K562 (cell line): Measurements from ENCODE around the gene HSD11B1L. TPM values are rescaled to one million over a fixed set of nuclear protein-coding genes. Genes with fewer than 3 reads are reported as not detected.

Experiments
- AFF4 ChIP-seq: sonication (generic); formaldehyde crosslinking; IDR thresholded peaks from 2 replicates; pipeline ENCODE4 v1.8.0; 2023; ENCODE audit warnings: mild to moderate bottlenecking, missing genetic modification reagents
- C11orf30 ChIP-seq: fragments of 450-650 bp; IDR thresholded peaks from 2 replicates; pipeline ENCODE4 v1.6.1; 2016; ENCODE audit warnings: low read depth, mild to moderate bottlenecking
- CBFA2T2 ChIP-seq: fragments of 450-650 bp; conservative IDR thresholded peaks from 2 replicates; pipeline ENCODE4 v1.6.1; 2017; ENCODE audit warnings: mild to moderate bottlenecking
- ETS1 ChIP-seq: conservative IDR thresholded peaks from 2 replicates; pipeline ENCODE4 v1.6.1; 2011; ENCODE audit warnings: low read depth, mild to moderate bottlenecking, low read length; ENCODE audit not compliant: control insufficient read depth
- FOSL1 ChIP-seq: fragments of 200-800 bp; sonication (Bioruptor generic); conservative IDR thresholded peaks from 2 replicates; pipeline ENCODE4 v1.6.1; 2016; ENCODE audit warnings: missing genetic modification characterization, missing compliant biosample characterization
- HCFC1 ChIP-seq: IDR thresholded peaks from 2 replicates; pipeline ENCODE4 v1.6.1; 2012; ENCODE audit warnings: low read depth, low read length, improper control_type of control experiment
- KAT7 ChIP-seq: sonication (generic); formaldehyde crosslinking; IDR thresholded peaks from 2 replicates; pipeline ENCODE4 v1.8.0; 2022; ENCODE audit warnings: missing genetic modification reagents, mild to moderate bottlenecking, borderline replicate concordance
- PHB ChIP-seq: fragments of 250-450 bp; sonication (Bioruptor Pico); IDR thresholded peaks from 2 replicates; pipeline ENCODE4 v1.5.0; 2021
- RFX5 ChIP-seq: IDR thresholded peaks from 2 replicates; pipeline ENCODE4 v1.6.1; 2011; ENCODE audit warnings: low read depth, mild to moderate bottlenecking, improper control_type of control experiment, low read length
- TEAD4 ChIP-seq, 2 experiments: sonication (generic) in 1 of 2; formaldehyde crosslinking in 1 of 2; IDR thresholded peaks; 2 replicates each; pipeline versions ENCODE4 v1.6.1 to v1.8.0; 2012 to 2022; ENCODE audit warnings: borderline replicate concordance in 1 of 2, inconsistent platforms in 1 of 2, low read length in 1 of 2, mild to moderate bottlenecking in 1 of 2, missing genetic modification reagents in 1 of 2
- USF1 ChIP-seq: sonication (generic); formaldehyde crosslinking; IDR thresholded peaks from 2 replicates; pipeline ENCODE4 v1.9.0; 2022; ENCODE audit warnings: mild to moderate bottlenecking, missing genetic modification reagents
- ZBTB43 ChIP-seq: sonication (generic); formaldehyde crosslinking; IDR thresholded peaks from 2 replicates; pipeline ENCODE4 v1.8.0; 2023; ENCODE audit warnings: mild to moderate bottlenecking, missing genetic modification reagents
- ZBTB7A ChIP-seq: IDR thresholded peaks from 2 replicates; pipeline ENCODE4 v1.6.1; 2011; ENCODE audit warnings: low read depth, mild to moderate bottlenecking, low read length, moderate library complexity, borderline replicate concordance; ENCODE audit not compliant: control insufficient read depth
- ZC3H8 ChIP-seq: fragments of 450-650 bp; IDR thresholded peaks from 2 replicates; pipeline ENCODE4 v1.6.1; 2017
- ZNF518B ChIP-seq: fragments of 250-450 bp; sonication (Bioruptor Pico); IDR thresholded peaks from 2 replicates; pipeline ENCODE4 v1.5.0; 2021; ENCODE audit warnings: mild to moderate bottlenecking, moderate library complexity
- polyA plus RNA-seq, 8 experiments: library from polyadenylated mRNA; depleted of rRNA in 4 of 8; stranded (reverse) in 5 of 8; unstranded in 3 of 8; fragments of >200 nt; fragmentation: Nextera tagmentation in 2 of 8; fragmentation: Illumina TruSeq in 1 of 8; extraction: Ambion mirVana in 2 of 8; extraction: Trizol in 1 of 8; gene quantifications; 2 replicates each; pipeline versions ENCODE4 v1.2.1 to v1.2.3, GENCODE V29; 2011 to 2014; ENCODE audit warnings: inconsistent platforms in 1 of 8, missing spikeins in 1 of 8
- total RNA-seq, 7 experiments: library from RNA; depleted of rRNA in 6 of 7; stranded (reverse); fragments of >200 nt in 6 of 7; fragmentation: Illumina TruSeq in 2 of 7; extraction: Trizol in 2 of 7; gene quantifications; 2 replicates each; pipeline versions ENCODE4 v1.2.1 to v1.2.3, GENCODE V29; 2011 to 2021; ENCODE audit warnings: low replicate concordance in 1 of 7

The HSD11B1L gene
- total and polyA plus RNA-seq, 9 of the 15 experiments (the other 6 are each of a cell fraction or from before 2014, with no cell fraction given): 0.31 to 7.7 (median 2.3) TPM

- TF ChIP-seq TEAD4 (IDR thresholded peaks at IDR 0.05; ENCODE audit: low read length) (no peak), TEAD4 (CRISPR knock-in tag; IDR thresholded peaks at IDR 0.05; ENCODE audit: borderline replicate concordance) (0 out of 2 replicates have a peak, but pooled peaks have one; percentile 57), C11orf30 (peak; percentile 98), AFF4 (peak; percentile 72; the same call in 1 of the 2 replicates), ZBTB7A (peak; percentile 19; the same call in 1 of the 2 replicates), ETS1 (peak; percentile 94), ZBTB43 (CRISPR knock-in tag) (no peak; the same call in 1 of the 2 replicates), USF1 (peak; percentile 97), KAT7 (CRISPR knock-in tag) (peak; percentile 99; the same call in 1 of the 2 replicates), RFX5 (no peak), PHB (CRISPR knock-in tag) (peak; percentile 80; the same call in 1 of the 2 replicates), FOSL1 (tag) (0 out of 2 replicates have a peak, but pooled peaks have one; percentile 25), CBFA2T2 (peak; percentile 75), ZNF518B (CRISPR knock-in tag) (no peak), ZC3H8 (no peak), HCFC1 (peak; percentile 86)
Observed at GRCh38 chr19:5719961-5720790, 39.3 kb downstream of the HSD11B1L start, which contains the start of the genes CATSPERD and LONP1 (continued).
